Stimulated activated naive CD4-positive, alpha-beta T cell (primary cell): Measurements from ENCODE around the gene GAS7.

Experiments used
- DNase-seq, 6 experiments: peaks; one replicate each; lab custom pipeline; 2025; lab: John Stamatoyannopoulos, UW

Gene GAS7

DNA sequence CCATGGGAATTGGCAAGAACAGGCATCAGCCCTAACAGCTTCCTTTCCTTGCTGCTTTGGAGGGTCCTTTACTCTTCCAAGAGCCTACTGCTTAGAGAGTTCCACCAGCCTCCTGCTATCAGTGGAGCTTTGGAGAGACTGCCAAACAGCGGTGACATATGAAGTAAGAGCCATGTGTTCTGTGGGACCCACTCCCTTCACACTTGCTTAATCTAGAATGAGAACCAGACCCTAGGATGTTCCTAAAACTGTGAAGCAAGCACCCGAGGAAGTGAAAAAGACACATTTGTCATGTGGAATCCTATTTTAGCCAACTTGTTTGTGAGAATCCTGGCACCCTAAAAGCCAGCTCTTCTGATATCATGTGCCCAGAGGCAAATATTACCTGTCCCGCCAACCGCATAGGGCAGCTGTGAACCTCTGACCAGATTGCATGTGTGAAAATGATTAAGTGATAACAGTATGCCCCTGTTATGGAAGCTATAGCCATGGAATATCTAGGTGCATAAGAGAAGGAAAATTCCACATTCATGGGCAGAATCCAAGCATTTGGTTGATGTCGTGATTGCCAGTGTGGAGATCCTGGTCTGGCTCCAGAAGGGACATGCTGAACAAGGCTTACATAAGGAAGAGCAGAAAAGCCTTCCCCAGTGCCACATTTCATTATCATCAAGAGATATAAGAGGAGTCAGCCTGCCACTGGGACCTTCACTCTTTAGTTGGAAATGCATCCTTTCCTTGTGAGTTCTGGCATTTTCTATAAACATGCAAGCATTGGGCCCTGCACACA lies 312.1 kb downstream of the GAS7 start:
- DNase-seq = no peak

DNA sequence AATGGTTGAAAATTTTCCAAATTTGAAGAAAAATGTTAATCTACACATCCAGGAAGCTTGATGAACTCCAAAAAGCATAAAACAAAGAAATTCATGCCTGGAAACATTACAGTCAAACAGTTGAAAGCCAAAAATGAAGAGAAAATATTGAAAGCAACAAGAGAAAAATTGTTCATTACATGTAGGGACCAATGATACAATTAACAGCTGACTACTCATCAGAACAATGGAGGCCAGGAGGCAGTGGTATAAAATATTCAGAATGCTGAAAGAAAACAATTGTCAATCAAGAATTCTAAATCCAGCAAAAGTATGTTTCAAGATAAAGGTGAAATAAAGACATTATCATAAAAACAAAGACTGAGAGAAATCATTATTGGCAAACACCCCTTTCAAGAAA lies 315.0 kb downstream of the GAS7 start:
- DNase-seq = no peak

DNA sequence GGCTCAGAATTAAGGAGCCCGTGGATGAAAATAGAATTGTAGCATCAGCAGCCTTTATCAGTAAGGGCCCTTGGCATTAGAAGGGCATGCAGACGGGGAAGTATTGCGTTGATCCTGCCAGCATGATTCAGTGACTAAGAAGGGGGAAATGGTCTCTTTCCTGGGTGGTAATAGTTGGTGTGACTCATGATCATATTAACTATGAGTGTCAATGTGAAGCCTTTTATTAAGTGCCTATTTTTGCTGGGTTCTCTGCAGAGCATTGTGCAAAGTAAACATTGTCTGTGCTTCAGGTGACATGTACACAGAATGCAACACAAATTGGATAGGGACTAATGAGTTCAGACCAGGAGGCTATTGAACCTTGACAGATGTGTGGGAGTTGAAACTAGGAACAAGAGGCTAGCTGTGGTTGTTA lies 317.8 kb downstream of the GAS7 start:
- DNase-seq = no peak

DNA sequence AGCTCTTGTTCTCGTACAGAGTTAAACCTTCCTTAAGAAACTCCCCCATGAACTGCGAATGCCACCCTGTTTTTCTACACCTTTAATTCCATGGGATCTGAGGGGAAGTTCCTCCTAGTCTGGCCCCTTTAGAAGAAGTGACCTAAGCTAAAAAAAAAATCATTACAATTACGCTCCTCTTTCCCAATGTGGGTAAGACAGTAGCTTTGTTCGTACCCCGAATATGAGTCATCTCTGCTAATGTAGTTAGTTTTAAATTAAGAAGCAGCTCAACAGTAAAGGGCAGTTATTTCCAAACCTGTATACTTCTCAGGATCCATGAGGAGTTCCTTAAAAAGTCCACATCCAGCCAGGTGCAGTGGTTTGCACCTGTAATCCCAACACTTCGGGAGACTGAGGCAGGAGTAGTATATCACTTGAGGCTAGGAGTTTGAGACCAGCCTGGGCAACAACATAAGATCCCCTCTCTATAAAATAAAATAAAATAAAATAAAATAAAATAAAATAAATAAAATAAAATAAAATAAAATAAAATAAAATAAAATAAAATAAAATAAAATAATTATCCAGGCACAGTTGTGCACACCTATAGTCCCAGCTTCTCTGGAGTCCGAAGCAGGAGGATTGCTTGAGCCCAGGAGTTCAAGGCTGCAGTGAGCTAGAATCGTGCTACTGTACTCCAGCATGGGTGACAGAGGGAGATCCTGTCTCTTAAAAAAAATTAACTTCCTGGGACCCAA lies 319.4 kb downstream of the GAS7 start:
- no peak for DNase-seq

DNA sequence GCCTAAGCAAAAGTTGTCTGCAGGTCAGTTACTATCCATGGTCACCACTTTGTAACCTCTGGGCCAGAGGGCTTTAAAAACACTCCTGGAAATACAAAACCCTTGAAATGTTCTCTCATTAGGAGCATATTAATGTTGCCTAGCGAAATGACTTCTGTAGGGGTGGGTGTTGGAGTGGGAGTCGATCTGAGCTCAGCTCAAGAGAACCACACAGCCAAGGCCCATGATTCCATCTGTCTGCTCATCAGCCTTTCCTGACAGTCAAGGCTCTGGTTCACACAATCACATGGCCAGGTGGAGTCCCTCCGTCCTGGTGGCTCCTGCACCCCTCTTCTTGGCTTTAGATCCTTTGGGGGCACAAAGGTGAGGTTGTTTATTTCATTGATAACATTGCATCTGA lies 320.1 kb downstream of the GAS7 start:
- no peak for DNase-seq

DNA sequence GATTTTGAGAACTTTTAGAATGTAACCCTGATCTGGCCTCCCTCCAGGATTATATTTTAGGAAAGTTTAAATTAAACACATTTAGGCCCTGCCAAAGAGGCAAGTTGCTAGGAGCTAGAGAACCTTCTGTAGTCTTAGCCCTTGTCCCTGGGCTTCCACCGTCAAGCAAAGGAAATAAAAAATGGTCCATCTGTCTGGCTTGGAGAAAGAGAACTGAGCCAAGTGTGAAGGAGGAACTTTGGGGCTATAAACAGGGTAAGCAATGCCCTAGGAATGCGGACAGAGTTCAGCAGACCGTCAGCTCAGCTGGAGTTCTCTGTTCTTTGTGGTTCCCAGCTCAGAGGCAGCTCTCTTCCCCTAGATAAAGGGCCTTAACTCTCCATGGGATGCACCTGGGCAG lies 323.0 kb downstream of the GAS7 start:
- no peak for DNase-seq

DNA sequence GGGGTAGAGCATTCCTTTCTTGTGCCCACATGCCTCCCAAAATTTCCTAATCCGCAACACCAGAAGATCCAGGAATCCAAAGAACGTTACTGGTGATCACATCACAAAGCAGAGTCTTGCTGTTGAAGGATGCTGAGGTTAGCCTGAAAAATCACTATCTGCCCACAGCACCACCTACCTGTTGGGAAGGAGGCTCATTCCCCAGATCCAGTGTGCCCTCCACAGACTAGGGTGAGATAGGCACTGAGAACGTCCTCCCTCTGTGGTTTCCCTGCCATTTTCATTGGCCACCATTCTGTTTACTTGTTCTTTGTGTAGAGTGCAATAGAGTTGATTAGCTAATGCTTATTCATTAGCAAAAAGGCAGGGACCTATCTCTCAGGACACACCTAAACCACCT lies 323.7 kb downstream of the GAS7 start:
- no peak for DNase-seq

DNA sequence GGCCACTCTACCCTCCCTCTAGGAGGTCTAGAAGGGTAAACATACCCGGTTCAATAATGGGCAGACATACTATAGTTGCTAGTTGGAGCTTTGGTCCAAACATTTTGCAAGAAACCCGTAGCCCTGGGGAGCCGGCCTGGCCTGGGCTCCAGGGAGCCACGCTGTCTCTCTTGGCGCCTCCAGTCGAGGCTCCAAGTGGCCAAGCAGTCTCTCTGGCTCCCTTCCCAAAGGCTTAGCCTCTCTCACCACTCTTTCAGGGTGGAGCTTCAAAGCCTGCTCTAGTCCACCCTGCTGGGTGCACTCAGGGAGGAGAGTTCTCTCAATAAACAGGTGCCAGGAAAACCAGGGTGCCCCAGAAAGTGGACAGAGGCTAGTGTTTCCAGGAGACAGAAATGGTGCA lies 325.6 kb downstream of the GAS7 start:
- DNase-seq = no peak

DNA sequence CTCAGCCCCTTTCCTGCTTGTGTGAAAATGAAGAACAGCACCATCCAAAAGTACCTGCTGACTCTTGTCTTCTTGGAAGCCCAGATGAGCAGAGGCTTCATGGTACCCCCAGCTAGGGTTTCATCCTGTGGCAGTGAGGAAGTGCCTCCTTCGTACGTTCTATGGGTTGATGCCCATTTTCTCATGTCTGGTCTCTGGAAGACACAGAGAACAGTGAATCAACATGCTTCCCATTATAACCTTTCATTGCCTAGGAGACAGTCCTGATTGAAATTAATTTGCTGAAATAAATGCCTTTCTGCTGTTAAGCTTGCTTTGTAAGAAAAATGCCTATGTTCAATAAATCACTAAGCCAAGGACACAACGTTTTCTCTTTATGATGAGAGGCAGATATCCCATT lies 329.9 kb downstream of the GAS7 start:
- no peak for DNase-seq

DNA sequence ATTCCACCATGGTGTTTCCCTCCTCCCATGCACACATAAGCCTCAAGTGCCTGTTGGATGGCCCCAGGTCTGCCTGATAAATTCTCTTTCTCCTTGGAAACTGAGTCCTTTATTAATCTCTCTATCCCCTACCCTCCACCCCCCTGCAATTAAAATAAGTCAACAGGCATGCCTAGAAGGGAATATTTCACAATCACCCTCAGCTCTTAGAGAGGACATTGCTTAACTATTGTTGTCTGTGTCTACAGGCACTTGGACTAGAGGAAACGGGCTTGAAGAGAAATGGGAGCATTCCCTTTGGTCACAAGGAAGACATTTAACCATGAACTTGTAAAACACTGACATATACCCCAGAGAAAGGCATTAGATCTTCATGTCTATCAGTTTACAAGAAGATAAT lies 332.8 kb downstream of the GAS7 start:
- no peak for DNase-seq

DNA sequence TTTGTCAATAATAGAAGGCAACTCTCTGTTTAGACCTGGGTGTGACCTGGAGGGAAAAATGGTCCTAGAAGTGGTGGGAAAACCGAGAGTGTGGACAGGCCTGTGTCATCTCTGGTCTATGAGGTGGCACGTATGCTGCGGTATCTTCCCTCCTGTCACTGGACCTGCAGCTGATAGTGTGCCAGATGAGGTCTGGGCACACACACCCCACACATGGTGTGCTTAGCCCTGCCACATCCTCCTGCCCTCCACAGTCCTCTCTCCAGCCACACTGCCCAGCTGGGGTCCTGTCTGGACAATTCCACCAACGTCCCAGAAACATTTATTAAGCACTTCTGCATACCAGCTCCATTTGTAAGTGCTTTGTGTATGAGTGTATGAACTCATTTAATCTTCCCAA lies 335.5 kb downstream of the GAS7 start:
- DNase-seq = no peak

DNA sequence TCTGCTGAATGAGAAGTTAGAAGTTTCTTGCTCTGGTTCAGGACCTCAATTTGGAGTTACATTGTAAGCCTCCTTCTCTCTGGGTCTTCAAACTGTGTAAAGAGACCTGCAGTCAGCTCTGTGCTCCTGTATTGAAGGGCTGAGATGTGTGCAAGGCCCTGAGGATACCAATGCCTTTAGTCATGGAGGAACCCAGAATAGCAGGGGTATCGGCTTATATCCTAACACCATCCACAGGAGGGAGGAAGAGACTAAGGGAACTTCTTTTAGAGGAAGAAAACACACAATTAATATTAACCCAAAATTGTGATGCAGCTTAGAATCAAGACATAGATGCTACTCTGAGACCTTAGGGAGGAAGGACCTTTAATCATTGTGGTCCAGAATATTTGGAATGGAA lies 336.2 kb downstream of the GAS7 start:
- no peak for DNase-seq

DNA sequence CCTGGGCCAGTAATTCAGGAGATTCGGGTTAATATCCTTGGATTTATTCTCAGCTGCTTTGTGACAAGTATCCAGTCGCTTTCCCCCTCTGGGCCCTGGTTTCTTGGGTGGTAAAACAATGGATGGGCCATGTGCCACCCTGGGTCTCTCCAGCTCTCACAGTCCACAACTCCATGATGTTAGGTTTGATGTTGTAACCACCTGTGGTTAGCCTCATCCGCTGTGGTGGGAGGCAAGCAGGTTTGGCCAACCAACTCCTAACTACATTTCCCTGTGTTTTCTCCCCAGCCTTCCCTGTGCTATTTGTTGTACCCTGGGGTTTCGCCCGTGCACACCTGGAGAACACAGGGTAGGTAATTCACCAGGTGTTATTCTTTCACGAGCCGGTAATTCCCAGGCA lies 337.6 kb downstream of the GAS7 start:
- no peak for DNase-seq
